Cardiac fibroblast (primary cell): ENCODE results near the gene CCND1.

Source experiments
- DNase-seq, 2 donors: peaks; one replicate each; pipeline versions ENCODE4 v3.0.0 to v3.0.0-alpha.2; 2010; ENCODE audit warnings: low read depth in 2 of 2
- H3K4me3 ChIP-seq, 2 donors: replicated peaks in 1 of 2; 1 replicate in 1 of 2; 2 replicates in 1 of 2; pipeline ENCODE4 v1.5.1; 2011; ENCODE audit warnings: low read depth in 2 of 2, low read length in 2 of 2, mild to moderate bottlenecking in 2 of 2, moderate library complexity in 1 of 2
- CTCF ChIP-seq: IDR thresholded peaks from one replicate; pipeline ENCODE4 v1.5.1; 2011; ENCODE audit warnings: low read depth, mild to moderate bottlenecking, low read length, inconsistent platforms

Gene CCND1

GRCh38 chr11:69609351-69609750 lies 31.6 kb upstream of the CCND1 start:
- no peak for DNase-seq
- TF ChIP-seq CTCF: no peak

GRCh38 chr11:69611548-69612526 lies 29.1 kb upstream of the CCND1 start:
- no peak for TF ChIP-seq CTCF
- DNase-seq: peak in 1 of 2 donors; percentile 26

More at GRCh38 chr11:69609351-69609750, 31.6 kb upstream of the CCND1 start:
- H3K4me3 ChIP-seq: no peak overlapping the region

GRCh38 chr11:69613594-69613993 lies 27.4 kb upstream of the CCND1 start:
- no peak overlapping the region for H3K4me3 ChIP-seq
- no peak for TF ChIP-seq CTCF
- no peak for DNase-seq

More at GRCh38 chr11:69611548-69612526, 29.1 kb upstream of the CCND1 start:
- no peak overlapping the region for H3K4me3 ChIP-seq

GRCh38 chr11:69614085-69614484 lies 26.9 kb upstream of the CCND1 start:
- no peak for TF ChIP-seq CTCF
- no peak for DNase-seq
- H3K4me3 ChIP-seq: no peak overlapping the region

GRCh38 chr11:69615545-69616278 lies 25.2 kb upstream of the CCND1 start:
- no peak for DNase-seq
- no peak for TF ChIP-seq CTCF

GRCh38 chr11:69617220-69617619 lies 23.7 kb upstream of the CCND1 start:
- no peak overlapping the region for H3K4me3 ChIP-seq
- DNase-seq: no peak
- TF ChIP-seq CTCF: no peak

More at GRCh38 chr11:69615545-69616278, 25.2 kb upstream of the CCND1 start:
- H3K4me3 ChIP-seq: no peak overlapping the region
